ENCODE data around the gene ERC1.
A peak's percentile ranks its signal among the peaks of the same experiment; 100 is the strongest.
"Not testable (repeated sequence)": the region's sequence is repeated elsewhere in the genome, so short reads cannot be mapped to it uniquely, and the experiment has no call there.

The ERC1 gene

GRCh38 chr12:1094714-1095113, 103.7 kb downstream of the ERC1 start:
- DNase-seq (ENCODE audit: low read depth in 2 of 2): no peak
- TF ChIP-seq CTCF (IDR thresholded peaks at IDR 0.05; ENCODE audit: low read depth, low read length): no peak
- no peak overlapping the region for H3K4me3 ChIP-seq (replicated peaks in 1 of 2; ENCODE audit: low read depth in 2 of 2, low read length in 2 of 2)

GRCh38 chr12:1099158-1099557, 108.1 kb downstream of the ERC1 start:
- no peak for TF ChIP-seq CTCF (IDR thresholded peaks at IDR 0.05; ENCODE audit: low read depth, low read length)
- no peak for DNase-seq (ENCODE audit: low read depth in 2 of 2)

GRCh38 chr12:1099618-1100017, 108.6 kb downstream of the ERC1 start:
- not testable (repeated sequence) for DNase-seq (ENCODE audit: low read depth in 2 of 2); H3K4me3 ChIP-seq (replicated peaks in 1 of 2; ENCODE audit: low read depth in 2 of 2, low read length in 2 of 2)

More at GRCh38 chr12:1099158-1099557, 108.1 kb downstream of the ERC1 start:
- no peak overlapping the region for H3K4me3 ChIP-seq (replicated peaks in 1 of 2; ENCODE audit: low read depth in 2 of 2, low read length in 2 of 2)

- DNase-seq (ENCODE audit: low read depth in 2 of 2): no peak
- TF ChIP-seq CTCF (IDR thresholded peaks at IDR 0.05; ENCODE audit: low read depth, low read length): no peak
- H3K4me3 ChIP-seq (replicated peaks in 1 of 2; ENCODE audit: low read depth in 2 of 2, low read length in 2 of 2): no peak overlapping the region
Measured at GRCh38 chr12:1102115-1102514, 111.1 kb downstream of the ERC1 start.

- DNase-seq (ENCODE audit: low read depth in 2 of 2): no peak
- no peak overlapping the region for H3K4me3 ChIP-seq (replicated peaks in 1 of 2; ENCODE audit: low read depth in 2 of 2, low read length in 2 of 2)
- TF ChIP-seq CTCF (IDR thresholded peaks at IDR 0.05; ENCODE audit: low read depth, low read length): no peak
Measured at GRCh38 chr12:1102791-1103450, 111.9 kb downstream of the ERC1 start.

GRCh38 chr12:1103632-1104031, 112.6 kb downstream of the ERC1 start:
- no peak overlapping the region for H3K4me3 ChIP-seq (replicated peaks in 1 of 2; ENCODE audit: low read depth in 2 of 2, low read length in 2 of 2)
- peak in 1 of 2 donors; percentile 6 for DNase-seq (ENCODE audit: low read depth in 2 of 2)
- TF ChIP-seq CTCF (IDR thresholded peaks at IDR 0.05; ENCODE audit: low read depth, low read length): no peak

- H3K4me3 ChIP-seq (replicated peaks in 1 of 2; ENCODE audit: low read depth in 2 of 2, low read length in 2 of 2): no peak overlapping the region
- DNase-seq (ENCODE audit: low read depth in 2 of 2): no peak
- no peak for TF ChIP-seq CTCF (IDR thresholded peaks at IDR 0.05; ENCODE audit: low read depth, low read length)
Measured at GRCh38 chr12:1104088-1104800, 113.2 kb downstream of the ERC1 start.

Data from cardiac fibroblast (primary cell).